PFSK-1 (cell line): ENCODE measurements around the gene RSPO3.

Experiments used
- POLR2AphosphoS5 ChIP-seq: IDR thresholded peaks from 2 replicates; pipeline ENCODE4 v1.6.1; 2012; ENCODE audit warnings: low read depth, mild to moderate bottlenecking, control low read depth, low read length, moderate library complexity
- SIN3A ChIP-seq: IDR thresholded peaks from 2 replicates; pipeline ENCODE4 v1.6.1; 2012; ENCODE audit warnings: mild to moderate bottlenecking, low read length, moderate library complexity, borderline replicate concordance; ENCODE audit not compliant: insufficient read depth
- TAF1 ChIP-seq: IDR thresholded peaks from 2 replicates; pipeline ENCODE4 v1.6.1; 2012; ENCODE audit warnings: low read length, control low read depth, borderline replicate concordance; ENCODE audit not compliant: insufficient read depth
- TF ChIP-seq, protein P1 (sequence below), 2 experiments: IDR thresholded peaks; 2 replicates each; pipeline versions ENCODE4 v1.6.1 to v1.8.0; 2011 to 2012; ENCODE audit warnings: low read depth in 2 of 2, low read length in 2 of 2, control low read depth in 1 of 2, inconsistent platforms in 1 of 2, mild to moderate bottlenecking in 1 of 2, moderate library complexity in 1 of 2; ENCODE audit not compliant: insufficient read depth in 1 of 2

DNA sequence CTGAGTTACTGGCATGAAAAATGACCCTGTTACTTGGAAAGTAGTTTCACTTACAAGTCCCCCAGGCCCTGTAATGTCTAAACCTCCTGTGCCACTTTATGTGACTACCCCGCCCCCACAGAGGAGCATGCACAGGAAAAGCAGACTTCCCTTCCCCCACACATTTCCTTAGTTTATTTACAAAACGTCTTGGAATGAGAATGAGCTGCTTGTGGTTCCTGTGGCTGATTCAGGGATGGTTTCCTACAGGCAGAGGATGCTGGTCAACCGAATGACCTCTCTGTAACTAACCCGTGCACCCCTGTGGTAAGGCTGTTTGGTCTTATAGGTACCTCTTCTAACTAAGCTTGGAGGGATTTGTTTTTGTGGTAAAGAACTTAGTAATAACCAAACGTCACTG, 28.5 kb downstream of the RSPO3 start:
- no peak for TF ChIP-seq TAF1
- TF ChIP-seq, protein P1, sequence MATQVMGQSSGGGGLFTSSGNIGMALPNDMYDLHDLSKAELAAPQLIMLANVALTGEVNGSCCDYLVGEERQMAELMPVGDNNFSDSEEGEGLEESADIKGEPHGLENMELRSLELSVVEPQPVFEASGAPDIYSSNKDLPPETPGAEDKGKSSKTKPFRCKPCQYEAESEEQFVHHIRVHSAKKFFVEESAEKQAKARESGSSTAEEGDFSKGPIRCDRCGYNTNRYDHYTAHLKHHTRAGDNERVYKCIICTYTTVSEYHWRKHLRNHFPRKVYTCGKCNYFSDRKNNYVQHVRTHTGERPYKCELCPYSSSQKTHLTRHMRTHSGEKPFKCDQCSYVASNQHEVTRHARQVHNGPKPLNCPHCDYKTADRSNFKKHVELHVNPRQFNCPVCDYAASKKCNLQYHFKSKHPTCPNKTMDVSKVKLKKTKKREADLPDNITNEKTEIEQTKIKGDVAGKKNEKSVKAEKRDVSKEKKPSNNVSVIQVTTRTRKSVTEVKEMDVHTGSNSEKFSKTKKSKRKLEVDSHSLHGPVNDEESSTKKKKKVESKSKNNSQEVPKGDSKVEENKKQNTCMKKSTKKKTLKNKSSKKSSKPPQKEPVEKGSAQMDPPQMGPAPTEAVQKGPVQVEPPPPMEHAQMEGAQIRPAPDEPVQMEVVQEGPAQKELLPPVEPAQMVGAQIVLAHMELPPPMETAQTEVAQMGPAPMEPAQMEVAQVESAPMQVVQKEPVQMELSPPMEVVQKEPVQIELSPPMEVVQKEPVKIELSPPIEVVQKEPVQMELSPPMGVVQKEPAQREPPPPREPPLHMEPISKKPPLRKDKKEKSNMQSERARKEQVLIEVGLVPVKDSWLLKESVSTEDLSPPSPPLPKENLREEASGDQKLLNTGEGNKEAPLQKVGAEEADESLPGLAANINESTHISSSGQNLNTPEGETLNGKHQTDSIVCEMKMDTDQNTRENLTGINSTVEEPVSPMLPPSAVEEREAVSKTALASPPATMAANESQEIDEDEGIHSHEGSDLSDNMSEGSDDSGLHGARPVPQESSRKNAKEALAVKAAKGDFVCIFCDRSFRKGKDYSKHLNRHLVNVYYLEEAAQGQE (IDR thresholded peaks at IDR 0.05; ENCODE audit: insufficient read depth in 1 of 2, low read depth in 2 of 2, low read length in 2 of 2) = 0 out of 4 replicates have a peak, but pooled peaks of 1 of the 2 experiments have one; percentile 8
- no peak for TF ChIP-seq SIN3A
- TF ChIP-seq POLR2AphosphoS5 = no peak
